Measurements from ENCODE around the gene AIFM2.

- TF ChIP-seq JUNB (IDR thresholded peaks at IDR 0.05) (no peak), BHLHE40 (IDR thresholded peaks at IDR 0.05; ENCODE audit: low read depth, low read length) (no peak), ZNF302 (CRISPR knock-in tag; IDR thresholded peaks at IDR 0.05) (no peak), KDM5A (IDR thresholded peaks at IDR 0.05) (no peak), KDM1A (IDR thresholded peaks at IDR 0.05; ENCODE audit: low read depth) (no peak), RFX5 (IDR thresholded peaks at IDR 0.05) (no peak), EP300 (IDR thresholded peaks at IDR 0.05) (no peak)
- TF ChIP-seq, protein P1, sequence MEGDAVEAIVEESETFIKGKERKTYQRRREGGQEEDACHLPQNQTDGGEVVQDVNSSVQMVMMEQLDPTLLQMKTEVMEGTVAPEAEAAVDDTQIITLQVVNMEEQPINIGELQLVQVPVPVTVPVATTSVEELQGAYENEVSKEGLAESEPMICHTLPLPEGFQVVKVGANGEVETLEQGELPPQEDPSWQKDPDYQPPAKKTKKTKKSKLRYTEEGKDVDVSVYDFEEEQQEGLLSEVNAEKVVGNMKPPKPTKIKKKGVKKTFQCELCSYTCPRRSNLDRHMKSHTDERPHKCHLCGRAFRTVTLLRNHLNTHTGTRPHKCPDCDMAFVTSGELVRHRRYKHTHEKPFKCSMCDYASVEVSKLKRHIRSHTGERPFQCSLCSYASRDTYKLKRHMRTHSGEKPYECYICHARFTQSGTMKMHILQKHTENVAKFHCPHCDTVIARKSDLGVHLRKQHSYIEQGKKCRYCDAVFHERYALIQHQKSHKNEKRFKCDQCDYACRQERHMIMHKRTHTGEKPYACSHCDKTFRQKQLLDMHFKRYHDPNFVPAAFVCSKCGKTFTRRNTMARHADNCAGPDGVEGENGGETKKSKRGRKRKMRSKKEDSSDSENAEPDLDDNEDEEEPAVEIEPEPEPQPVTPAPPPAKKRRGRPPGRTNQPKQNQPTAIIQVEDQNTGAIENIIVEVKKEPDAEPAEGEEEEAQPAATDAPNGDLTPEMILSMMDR (IDR thresholded peaks at IDR 0.05), result no peak
- TF ChIP-seq, protein P2, sequence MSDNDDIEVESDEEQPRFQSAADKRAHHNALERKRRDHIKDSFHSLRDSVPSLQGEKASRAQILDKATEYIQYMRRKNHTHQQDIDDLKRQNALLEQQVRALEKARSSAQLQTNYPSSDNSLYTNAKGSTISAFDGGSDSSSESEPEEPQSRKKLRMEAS (IDR thresholded peaks at IDR 0.05), result no peak
- TF ChIP-seq, protein P3, sequence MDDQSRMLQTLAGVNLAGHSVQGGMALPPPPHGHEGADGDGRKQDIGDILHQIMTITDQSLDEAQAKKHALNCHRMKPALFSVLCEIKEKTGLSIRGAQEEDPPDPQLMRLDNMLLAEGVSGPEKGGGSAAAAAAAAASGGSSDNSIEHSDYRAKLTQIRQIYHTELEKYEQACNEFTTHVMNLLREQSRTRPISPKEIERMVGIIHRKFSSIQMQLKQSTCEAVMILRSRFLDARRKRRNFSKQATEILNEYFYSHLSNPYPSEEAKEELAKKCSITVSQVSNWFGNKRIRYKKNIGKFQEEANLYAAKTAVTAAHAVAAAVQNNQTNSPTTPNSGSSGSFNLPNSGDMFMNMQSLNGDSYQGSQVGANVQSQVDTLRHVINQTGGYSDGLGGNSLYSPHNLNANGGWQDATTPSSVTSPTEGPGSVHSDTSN (IDR thresholded peaks at IDR 0.05), result no peak
- TF ChIP-seq, protein P4, sequence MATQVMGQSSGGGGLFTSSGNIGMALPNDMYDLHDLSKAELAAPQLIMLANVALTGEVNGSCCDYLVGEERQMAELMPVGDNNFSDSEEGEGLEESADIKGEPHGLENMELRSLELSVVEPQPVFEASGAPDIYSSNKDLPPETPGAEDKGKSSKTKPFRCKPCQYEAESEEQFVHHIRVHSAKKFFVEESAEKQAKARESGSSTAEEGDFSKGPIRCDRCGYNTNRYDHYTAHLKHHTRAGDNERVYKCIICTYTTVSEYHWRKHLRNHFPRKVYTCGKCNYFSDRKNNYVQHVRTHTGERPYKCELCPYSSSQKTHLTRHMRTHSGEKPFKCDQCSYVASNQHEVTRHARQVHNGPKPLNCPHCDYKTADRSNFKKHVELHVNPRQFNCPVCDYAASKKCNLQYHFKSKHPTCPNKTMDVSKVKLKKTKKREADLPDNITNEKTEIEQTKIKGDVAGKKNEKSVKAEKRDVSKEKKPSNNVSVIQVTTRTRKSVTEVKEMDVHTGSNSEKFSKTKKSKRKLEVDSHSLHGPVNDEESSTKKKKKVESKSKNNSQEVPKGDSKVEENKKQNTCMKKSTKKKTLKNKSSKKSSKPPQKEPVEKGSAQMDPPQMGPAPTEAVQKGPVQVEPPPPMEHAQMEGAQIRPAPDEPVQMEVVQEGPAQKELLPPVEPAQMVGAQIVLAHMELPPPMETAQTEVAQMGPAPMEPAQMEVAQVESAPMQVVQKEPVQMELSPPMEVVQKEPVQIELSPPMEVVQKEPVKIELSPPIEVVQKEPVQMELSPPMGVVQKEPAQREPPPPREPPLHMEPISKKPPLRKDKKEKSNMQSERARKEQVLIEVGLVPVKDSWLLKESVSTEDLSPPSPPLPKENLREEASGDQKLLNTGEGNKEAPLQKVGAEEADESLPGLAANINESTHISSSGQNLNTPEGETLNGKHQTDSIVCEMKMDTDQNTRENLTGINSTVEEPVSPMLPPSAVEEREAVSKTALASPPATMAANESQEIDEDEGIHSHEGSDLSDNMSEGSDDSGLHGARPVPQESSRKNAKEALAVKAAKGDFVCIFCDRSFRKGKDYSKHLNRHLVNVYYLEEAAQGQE (IDR thresholded peaks at IDR 0.05), result no peak
These were observed 63.7 kb downstream of the AIFM2 start for GRCh38 chr10:70068925-70069324.
